Adrenal gland (tissue), 12 donors: ENCODE measurements around the gene SPRR2F. TPM values are rescaled to one million over a fixed set of nuclear protein-coding genes. Genes with fewer than 3 reads are reported as not detected.

Experiments
- DNase-seq, 7 donors: peaks; one replicate each; pipeline ENCODE4 v3.0.0-alpha.2; 2019 to 2020
- H3K27ac ChIP-seq, 5 donors: fragments of 200-600 bp; sonication (generic) in 4 of 5; 1 replicate in 3 of 5; 2 replicates in 2 of 5; pipeline versions ENCODE4 v1.5.1 to v1.8.0; 2016 to 2020; ENCODE audit warnings: mild to moderate bottlenecking in 1 of 5
- H3K27me3 ChIP-seq: fragments of 200-600 bp; 2 replicates; pipeline ENCODE4 v1.8.0; 2021
- H3K36me3 ChIP-seq, 2 donors: fragments of 200-600 bp; replicated peaks in 1 of 2; 1 replicate in 1 of 2; 2 replicates in 1 of 2; pipeline versions ENCODE4 v1.5.1 to v1.8.0; 2018 to 2022
- H3K4me1 ChIP-seq, 2 donors: fragments of 200-600 bp; replicated peaks in 1 of 2; 1 replicate in 1 of 2; 2 replicates in 1 of 2; pipeline versions ENCODE4 v1.5.1 to v1.8.0; 2018 to 2021
- H3K4me3 ChIP-seq, 4 donors: fragments of 200-600 bp; sonication (generic) in 3 of 4; one replicate each; pipeline ENCODE4 v1.5.1; 2016 to 2018
- H3K9me3 ChIP-seq, 3 donors: fragments of 200-600 bp; sonication (generic) in 1 of 3; replicated peaks in 1 of 3; 1 replicate in 2 of 3; 2 replicates in 1 of 3; pipeline versions ENCODE4 v1.5.1 to v1.8.0; 2016 to 2021
- POLR2A ChIP-seq, 2 donors: fragments of 450-650 bp; IDR thresholded peaks; one replicate each; pipeline ENCODE4 v1.6.1; 2017; ENCODE audit warnings: antibody characterized with exemption in 2 of 2, mild to moderate bottlenecking in 2 of 2, moderate library complexity in 1 of 2
- WGBS, 4 donors: extraction: QIAGEN DNeasy Blood & Tissue Kit in 2 of 4; methylation state at CpG; one replicate each; pipeline versions ENCODE4 v1.1.5 to v1.1.7; 2013 to 2017; 5-methylcytosine and 5-hydroxymethylcytosine counted together
- intact Hi-C, 2 donors: fragments of 100-400 bp; cut with DNase I; formaldehyde crosslinking; loops; one replicate each; pipeline versions ENCODE4 v1.14.1 to v1.15.0; 2022 to 2023
- polyA plus RNA-seq, 3 donors: library from polyadenylated mRNA; stranded (reverse); fragments of 200-250 nt in 2 of 3; fragments of 350-450 nt in 1 of 3; fragmentation: Illumina TruSeq in 1 of 3; extraction: RNeasy Lipid Tissue Mini Kit (QIAGEN cat#74804) in 1 of 3; gene quantifications; one replicate each; pipeline ENCODE4 v1.2.3, GENCODE V29; 2013 to 2014
- total RNA-seq, 9 donors: library from RNA; depleted of rRNA in 4 of 9; stranded (reverse); fragments of >200 nt in 4 of 9; fragments of 120-200 nt in 1 of 9; fragmentation: NEBNext Ultra II Directional in 1 of 9; extraction: Animal tissue kit (Norgen Biotek cat#: 25700) in 1 of 9; gene quantifications; one replicate each; pipeline versions ENCODE4 v1.1.0 to v1.2.4, GENCODE V29; 2013 to 2023
- TF ChIP-seq, protein P1 (sequence below), 6 experiments: fragments of 450-650 bp in 4 of 6; fragments of 200-600 bp in 2 of 6; sonication (generic) in 1 of 6; IDR thresholded peaks; 1 replicate in 5 of 6; 2 replicates in 1 of 6; pipeline versions ENCODE4 v1.5.1 to v1.8.0; 2016 to 2021; ENCODE audit warnings: antibody characterized with exemption in 6 of 6, mild to moderate bottlenecking in 2 of 6, moderate library complexity in 1 of 6
- donor health status: healthy with polysubstance abuse.
- donor health status: Bipolar disorder and iron deficiency.
- donor health status: DM: yes; HTN: yes; CAD: no.
- donor health status: DM: no; HTN: no; CAD: no.
- donor health status: DM: no; HTN: no; CAD: no.
- donor health status: DM: yes; HTN: yes; CAD: no.

SPRR2F gene
- total and polyA plus RNA-seq, 12 donors: not detected

DNA sequence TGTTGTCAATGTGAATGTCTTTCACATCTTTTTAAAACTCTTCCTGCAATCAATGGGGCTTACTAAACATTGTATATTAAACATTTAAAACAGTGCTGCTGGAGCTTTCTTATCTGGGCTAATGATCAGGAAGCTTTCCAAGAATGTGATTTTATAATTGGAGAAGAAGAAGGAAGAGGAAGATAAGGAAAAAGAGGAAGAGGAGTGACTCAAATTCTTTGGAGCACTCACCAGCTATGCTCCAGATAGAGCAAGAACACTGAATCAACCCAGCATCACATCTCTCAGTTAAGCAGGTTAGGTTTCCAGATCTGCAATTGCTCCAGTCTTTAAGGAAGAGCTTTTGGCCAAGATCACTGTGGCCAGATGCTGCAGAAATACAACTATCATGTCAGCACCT, 17.6 kb downstream of the SPRR2F start:
- no peaks in the 10 kb centered on the region for H3K36me3 ChIP-seq
- H3K4me3 ChIP-seq: no peak overlapping the region
- no peaks in the 10 kb centered on the region for H3K9me3 ChIP-seq
- H3K27ac ChIP-seq: no peak overlapping the region
- H3K4me1 ChIP-seq: no peaks in the 10 kb centered on the region
- no peak for DNase-seq
- H3K27me3 ChIP-seq: no peaks in the 10 kb centered on the region
- TF ChIP-seq POLR2A (IDR thresholded peaks at IDR 0.05): no peak
- TF ChIP-seq, protein P1, sequence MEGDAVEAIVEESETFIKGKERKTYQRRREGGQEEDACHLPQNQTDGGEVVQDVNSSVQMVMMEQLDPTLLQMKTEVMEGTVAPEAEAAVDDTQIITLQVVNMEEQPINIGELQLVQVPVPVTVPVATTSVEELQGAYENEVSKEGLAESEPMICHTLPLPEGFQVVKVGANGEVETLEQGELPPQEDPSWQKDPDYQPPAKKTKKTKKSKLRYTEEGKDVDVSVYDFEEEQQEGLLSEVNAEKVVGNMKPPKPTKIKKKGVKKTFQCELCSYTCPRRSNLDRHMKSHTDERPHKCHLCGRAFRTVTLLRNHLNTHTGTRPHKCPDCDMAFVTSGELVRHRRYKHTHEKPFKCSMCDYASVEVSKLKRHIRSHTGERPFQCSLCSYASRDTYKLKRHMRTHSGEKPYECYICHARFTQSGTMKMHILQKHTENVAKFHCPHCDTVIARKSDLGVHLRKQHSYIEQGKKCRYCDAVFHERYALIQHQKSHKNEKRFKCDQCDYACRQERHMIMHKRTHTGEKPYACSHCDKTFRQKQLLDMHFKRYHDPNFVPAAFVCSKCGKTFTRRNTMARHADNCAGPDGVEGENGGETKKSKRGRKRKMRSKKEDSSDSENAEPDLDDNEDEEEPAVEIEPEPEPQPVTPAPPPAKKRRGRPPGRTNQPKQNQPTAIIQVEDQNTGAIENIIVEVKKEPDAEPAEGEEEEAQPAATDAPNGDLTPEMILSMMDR (IDR thresholded peaks at IDR 0.05): no peak
- intact Hi-C loops: no loop called here

DNA sequence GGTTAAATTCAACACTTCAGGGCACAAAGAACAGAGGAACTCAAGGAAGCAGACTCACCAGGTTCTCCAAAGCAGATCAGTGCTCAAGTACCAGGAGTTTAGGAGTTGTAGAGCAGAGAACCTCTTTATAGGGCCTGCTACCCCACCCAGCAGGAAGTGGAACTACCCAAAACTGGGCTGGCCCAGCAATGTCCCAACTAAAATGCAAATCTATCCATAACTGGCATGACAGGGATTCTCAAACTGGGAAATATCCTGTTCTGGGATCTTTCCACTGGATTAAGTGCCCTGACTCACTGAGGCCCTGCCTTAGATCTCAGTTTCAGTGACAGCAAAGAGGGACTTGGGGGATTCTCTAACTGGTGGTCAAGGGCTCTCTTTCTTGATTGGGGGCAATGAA, 18.9 kb downstream of the SPRR2F start, which contains the start of gene SPRR2E:
TSS of gene SPRR2E (minus strand) at position 101 of the 400 bp plus-strand sequence. CDS start 775 bp downstream, outside the sequence.
- Histone ChIP-seq H3K9me3 (no peaks in the 10 kb centered on the region), H3K27ac (no peak within 1 kb of the TSS), H3K4me3 (no peak within 1 kb of the TSS), H3K36me3 (no peaks in the 10 kb centered on the region), H3K4me1 (no peaks in the 10 kb centered on the region), H3K27me3 (no peaks in the 10 kb centered on the region)
- intact Hi-C loops: no loop called here
- TF ChIP-seq, protein P1 (IDR thresholded peaks at IDR 0.05): no peak
- no peak for TF ChIP-seq POLR2A (IDR thresholded peaks at IDR 0.05)
- no peak for DNase-seq

DNA sequence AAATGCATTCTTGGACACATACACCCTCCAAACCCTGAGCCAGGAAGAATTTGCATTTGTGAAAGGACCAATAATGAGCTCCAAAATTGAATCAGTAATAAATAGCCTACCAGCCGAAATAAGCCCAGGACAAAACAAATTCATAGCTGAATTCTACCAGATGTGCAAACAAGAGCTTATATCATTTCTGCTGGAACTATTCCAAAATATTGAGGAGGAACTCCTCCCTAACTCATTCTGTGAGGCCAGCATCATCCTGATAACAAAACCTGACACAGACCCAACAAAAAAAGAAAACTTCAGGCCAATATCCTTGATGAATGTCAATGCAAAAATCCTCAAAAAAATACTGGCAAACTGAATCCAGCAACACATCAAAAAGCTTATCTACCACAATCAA, 25.7 kb downstream of the SPRR2F start:
- Histone ChIP-seq H3K36me3 (no peaks in the 10 kb centered on the region), H3K9me3 (no peaks in the 10 kb centered on the region), H3K4me3 (no peak overlapping the region), H3K27me3 (no peaks in the 10 kb centered on the region), H3K27ac (no peak overlapping the region), H3K4me1 (no peaks in the 10 kb centered on the region)
- no peak for DNase-seq
- WGBS, 4 donors: 39 to 68% (median 66%) methylated on average over 1 of the region's 1 CpG
- TF ChIP-seq, protein P1 (IDR thresholded peaks at IDR 0.05): no peak
- intact Hi-C loops: no loop called here

DNA sequence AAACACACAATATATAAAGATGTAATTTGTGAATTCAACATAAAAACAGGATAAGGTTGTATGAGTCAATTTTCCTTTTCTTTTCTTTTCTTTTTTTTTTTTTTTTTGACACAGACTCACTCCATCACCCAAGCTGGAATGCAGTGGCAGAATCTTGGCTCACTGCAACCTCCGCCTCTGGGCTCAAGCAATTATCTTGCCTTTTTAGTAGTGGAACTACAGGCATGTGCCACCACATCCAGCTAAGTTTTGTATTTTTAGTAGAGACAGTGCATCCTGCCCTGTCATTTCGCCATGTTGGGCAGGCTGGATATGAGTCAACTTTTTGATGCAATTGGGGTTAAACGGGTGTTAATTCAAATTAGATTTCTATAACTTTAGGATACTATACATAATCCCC, 31.6 kb downstream of the SPRR2F start:
- Histone ChIP-seq H3K27ac (no peak overlapping the region), H3K27me3 (no peaks in the 10 kb centered on the region), H3K4me1 (no peaks in the 10 kb centered on the region), H3K36me3 (no peaks in the 10 kb centered on the region), H3K4me3 (no peak overlapping the region), H3K9me3 (no peaks in the 10 kb centered on the region)
- intact Hi-C loops: no loop called here
- 76 to 84% (median 78%) methylated on average over 3 of the region's 3 CpGs for WGBS, 4 donors
- no peak for DNase-seq
- TF ChIP-seq, protein P1 (IDR thresholded peaks at IDR 0.05): no peak
- no peak for TF ChIP-seq POLR2A (IDR thresholded peaks at IDR 0.05)
